ENCODE data around the gene NISCH.

NISCH gene

DNA sequence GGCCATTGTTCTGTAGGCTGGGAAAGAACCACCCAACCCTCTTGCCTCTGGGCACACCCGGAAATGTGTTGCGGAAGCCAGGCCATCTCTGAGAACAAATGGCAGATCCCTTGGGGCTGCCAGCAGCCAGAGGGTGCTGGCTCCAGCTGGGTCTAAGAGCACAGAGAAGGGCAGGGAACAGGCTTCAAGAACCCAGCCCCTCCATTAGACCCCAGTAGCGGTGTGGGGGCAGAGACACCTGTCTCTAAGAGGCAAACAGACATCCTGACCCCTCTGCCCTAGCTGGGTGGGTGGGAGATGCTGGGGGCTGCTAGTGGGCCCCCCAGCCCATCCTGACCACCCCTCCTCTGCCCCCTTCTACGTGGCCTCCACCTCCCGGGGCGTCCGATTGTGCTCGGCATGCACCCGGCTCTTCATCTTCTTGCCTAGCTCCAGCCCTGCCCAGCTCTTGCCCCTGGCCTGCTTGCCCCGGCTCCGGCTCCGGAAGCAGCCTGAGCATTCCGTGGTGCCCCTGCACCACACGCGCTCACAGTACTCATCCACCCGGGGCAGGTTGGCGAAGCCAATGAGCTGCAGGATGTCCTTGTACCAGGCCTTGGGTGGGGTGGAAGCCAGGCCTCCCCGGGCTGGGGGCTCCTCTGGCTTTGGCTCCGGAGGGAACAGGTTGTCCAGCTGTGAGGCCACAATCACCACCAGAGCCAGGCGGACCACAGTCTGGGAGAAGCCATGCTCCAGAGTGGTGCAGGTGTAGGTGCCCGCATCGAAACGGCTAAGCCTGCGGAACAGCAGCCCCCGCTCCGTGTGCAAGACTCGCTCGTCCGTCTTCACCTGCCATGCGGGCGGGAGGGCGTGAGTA is 19.9 kb upstream of the NISCH start:
- no peak for DNase-seq (ENCODE audit: low read depth)

DNA sequence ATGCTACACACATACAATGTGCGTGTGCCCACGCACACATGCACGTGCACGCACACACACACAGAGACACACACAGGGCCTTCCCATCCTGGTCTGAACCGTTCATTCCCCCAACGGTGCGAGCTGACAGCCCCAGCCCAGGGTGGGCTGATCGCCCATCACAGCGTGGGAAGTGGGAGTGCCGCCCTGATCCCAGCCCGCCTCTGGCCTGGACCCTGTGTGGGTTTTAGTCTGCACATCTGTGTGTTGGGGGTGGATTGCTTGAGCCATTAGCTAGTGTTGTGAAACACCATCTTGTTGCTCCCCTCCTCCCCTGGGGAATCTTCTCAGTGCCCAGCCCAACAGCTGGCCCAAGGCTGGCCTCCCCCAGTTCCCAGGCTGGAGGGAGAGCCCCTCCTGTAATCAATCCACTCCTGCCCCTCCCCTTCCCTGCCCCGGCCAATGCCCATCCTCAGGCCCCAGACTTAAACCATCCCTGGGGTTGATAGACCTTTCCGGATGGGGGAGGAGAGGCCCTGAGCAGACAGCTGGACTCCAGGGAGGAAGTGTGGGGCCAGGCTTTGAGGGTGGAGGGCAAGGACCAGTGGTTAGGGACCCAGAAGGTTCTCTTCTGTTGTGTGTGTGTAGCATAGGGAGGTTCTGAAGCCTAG is 18.8 kb upstream of the NISCH start:
- DNase-seq (ENCODE audit: low read depth) = peak; percentile 73

DNA sequence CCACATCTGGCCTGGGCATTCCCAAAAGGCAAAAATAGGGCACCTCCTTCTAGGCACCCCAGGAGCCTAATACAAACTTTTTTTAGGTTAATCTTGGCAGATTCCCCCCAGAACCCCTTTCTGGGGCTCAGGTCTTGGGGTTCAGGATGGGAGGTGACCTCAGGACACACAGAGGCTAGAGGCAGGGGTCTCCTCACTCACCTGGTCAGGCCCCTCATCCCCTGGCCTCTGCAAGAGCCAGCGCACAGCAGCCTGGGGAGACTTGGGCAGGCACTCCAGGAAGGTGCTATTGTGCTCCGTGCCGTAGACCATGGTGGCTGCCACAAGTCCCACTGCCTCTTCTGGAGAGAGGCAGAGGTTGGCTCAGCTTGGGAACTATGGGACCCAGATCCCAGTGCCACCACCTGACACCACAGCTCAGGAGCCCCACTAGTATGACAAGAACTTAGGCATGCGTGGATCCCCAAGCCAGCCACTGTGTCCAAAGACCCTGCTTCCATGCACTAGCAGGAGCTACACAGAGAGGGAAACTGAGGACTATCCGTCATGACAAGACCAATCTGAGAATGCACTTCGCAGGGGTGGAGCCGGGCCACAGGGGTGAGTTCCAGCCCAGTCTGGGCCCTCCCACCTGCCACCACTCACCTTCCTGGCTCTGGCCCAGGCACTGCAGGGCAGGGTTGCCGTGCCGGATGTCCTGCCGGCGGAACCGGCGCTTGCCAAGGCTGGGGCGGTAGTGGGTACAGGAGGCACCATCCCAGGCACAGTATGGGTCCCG is 17.9 kb upstream of the NISCH start:
- DNase-seq (ENCODE audit: low read depth) = no peak

DNA sequence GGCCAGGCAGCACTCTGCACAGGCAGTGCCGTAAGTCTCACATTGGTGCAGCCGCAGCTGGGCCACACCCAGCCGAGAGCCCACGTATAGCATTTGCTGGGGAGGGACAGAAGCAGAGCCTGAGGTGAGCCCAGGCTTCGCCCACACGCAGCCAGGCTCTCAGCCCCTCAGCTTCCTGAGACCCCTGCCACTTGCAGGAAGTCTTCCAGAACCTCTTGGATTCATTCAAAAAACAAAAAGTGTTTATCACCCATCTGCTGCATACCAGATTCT is 17.4 kb upstream of the NISCH start:
- no peak for DNase-seq (ENCODE audit: low read depth)

DNA sequence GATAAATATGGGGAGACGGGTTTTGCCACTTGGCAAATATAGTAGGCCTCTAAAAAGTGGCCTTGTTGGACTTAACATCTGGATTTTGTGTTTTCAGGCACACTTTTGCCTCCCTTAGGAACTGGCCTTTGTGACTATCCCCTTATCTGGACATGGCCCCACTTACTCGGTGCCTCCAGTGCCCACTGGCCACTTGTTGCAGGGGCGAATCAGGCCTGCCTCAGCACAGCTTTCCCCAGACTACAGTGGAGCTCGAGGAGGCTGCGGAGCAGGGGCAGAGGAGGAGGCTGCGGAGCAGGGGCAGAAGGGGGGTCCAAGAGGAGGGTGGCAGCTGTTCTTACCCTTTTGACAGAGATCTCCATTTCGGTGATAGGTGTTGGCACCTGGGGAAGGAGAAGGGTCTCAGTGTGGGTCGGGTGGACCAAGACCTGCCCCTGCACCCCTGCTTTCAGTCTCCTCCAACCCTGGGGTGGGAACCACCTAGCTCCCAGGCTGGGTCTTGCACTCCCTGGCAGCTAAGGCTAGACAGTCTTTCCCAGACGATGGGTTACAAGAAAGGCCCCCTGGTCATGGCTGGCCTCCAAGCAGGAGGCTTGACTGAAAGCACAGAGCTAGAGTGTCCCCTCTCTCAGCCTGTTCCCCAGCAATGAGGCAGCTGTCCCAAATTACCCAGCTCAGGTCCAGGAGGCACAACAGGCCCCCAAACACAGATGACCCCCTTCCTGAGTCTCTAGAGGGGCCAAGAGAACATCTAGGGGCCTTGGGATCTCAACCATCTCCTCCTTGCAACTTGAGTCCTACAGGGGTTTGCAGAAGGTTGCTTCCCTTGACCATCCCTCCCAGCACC is 16.6 kb upstream of the NISCH start:
- no peak for DNase-seq (ENCODE audit: low read depth)

DNA sequence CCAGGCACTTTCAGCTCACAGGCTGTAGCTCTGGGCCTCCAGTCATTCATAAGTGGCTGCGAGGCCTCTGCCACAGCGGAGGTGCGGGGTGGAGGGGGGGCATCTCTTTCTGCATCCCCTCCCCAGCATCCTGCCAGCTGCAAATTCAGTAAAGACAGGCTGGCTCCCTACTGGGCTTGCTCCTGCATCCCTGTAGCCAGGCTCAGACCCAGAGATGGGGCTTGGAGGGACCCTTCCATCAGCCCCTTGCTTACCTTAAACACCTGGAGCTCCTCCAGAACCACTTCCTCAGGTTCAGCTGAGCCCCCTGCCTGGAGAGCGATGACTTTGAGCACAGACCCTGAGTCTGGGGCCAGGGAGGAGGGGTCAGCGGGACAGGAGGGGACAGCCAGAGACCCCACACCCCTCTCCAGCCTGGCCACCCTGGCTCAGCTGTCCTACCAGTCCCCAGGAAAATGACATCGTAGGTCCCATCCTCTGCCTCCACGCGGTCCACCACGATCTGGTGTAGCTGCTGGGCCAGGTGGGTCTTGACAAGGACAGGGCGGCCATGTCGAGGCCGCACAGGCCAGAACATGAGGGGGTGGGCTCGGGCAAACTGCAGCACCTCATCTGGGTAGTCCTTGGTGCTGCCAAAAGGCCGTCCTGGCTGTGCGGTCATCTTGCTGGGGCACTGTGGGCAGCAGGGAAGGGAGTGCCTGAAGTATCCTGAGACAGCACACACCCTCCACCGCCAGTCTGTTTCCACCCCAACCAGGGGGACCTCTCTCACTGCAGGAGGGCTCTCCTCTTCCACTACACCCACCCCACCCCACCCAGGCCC is 15.8 kb upstream of the NISCH start:
- DNase-seq (ENCODE audit: low read depth) = no peak

DNA sequence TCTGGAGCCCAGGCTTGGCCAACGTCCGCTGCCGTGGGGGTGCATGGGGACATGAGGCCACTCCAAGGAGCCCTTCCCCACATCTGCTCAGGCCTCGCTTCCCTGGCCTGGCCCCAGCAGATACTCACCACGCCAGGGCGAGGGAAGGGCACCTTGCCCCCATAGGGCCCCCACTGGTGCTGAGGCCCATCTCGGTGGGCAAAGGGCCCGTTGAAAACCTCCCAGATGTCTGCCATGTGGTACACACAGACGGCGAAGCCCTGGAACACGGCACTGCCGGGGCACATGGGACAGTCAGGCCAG is 15.2 kb upstream of the NISCH start:
- DNase-seq (ENCODE audit: low read depth) = no peak

DNA sequence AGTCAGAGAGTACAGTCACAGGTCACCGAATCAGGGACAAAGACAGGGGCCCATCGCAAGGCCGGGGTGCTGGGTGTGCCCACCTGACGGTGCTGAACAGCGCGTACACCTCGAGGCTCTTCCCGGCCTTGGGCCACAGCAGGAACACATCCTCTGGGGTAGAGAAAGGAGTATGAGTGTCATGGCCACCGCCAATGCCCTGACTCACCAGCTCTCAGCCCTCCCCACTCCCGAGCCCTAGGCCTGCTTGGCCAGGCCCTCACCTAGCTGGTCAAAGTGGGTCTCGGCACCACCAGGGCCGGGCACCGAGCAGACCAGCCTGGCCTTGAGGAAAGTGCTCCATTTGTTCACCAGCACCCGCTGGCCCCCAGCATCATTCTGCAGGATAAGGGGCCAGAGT is 14.7 kb upstream of the NISCH start:
- DNase-seq (ENCODE audit: low read depth) = no peak

DNA sequence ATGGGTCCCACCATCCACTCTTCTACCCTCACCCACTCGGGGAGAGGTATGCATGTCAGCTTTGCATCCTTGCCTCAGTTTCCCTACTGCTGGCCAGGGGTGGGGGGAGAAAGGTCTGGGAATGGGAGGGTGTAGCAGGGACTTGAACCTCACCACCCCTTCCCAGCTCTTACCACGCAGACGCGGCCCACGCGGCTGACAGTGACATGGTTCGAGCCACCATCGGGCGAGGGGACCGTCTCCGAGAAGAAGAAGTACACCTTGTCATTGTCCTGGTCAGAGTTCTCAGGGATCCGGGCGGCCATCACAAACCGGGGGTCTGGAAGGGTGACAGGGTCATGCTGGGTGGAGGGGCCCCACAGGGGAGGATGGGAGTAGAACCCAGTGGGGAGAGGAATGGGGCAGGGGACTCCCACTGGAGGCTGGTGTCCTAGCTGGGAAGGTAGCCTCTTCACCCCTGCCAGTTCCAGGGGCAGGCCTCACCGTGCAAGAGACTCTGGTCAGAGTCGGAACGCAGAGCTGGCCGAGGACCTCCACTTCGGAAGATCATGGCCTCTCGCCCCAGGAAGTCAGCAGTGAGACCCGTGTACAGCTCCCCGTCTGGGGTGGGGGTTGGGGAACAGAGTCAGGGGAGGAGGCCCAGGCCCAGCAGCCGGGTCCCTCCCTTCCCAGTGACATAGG is 14.2 kb upstream of the NISCH start:
- DNase-seq (ENCODE audit: low read depth) = no peak

DNA sequence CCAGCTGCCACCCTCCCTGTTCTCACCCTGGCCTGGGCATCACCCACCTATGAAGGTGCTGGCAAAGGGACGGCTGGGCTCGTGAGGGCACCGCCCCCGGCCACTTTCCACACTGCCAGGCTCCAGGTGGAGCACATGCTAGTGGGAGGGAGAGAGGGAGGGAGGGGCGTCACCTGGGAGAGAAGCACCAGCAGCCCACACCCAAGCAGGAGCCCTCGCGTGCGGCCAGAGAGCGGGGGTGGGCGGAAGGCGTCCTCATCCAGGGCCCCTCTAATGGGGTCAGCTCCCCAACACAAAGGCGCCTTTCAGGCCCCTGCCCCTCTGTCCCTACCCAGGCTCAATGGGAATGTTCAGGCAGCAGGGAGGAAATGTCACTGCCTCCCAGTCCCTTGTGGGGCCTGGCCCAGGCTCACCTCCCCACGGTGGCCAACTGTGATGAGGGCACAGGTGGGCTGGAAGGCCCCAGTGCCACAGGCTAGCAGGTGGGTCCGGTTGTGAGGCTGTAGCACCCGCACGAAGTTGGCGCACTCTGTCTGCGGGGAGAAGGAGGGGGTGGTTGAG is 13.6 kb upstream of the NISCH start:
- no peak for DNase-seq (ENCODE audit: low read depth)

DNA sequence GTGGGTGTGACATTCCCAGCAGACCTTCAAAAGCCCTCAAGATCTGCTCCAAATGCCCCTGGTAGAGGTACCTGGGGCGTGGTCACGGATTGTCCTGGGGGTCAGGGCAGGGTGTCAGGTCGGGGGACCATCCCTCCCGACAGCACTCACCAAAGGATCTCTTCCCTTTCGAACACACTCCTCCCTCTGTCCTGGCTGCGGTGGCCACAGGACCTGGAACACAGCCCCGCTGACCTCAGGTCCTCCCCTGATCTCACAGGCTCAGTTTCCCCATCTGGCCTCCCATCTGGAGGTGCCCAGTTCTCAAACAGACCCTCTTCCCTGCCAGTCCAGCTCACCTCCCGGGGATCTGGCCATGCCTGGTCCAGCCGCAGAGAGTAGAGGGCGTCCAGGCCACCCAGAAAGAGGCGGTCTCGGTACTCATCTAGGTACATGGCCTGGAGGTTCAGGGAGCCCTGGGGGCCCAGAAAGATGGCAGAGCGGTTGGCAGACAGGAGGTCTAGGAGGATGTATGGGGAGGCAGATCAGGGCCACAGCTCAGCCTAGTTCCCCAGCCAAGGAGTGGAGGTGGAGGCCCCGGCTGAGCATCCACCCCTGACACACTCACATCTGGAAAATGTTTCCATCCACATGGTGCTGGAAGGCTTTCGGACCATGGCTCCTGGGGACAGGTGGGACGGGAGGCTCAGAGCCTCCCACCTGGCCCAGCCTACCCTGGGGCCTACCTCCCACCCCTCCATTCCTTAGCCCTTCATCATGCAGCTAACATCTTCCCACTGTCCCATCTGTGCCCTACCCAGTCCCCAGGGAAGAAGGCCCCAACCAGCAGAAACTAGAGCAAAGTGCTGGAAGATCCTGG is 12.8 kb upstream of the NISCH start:
- no peak for DNase-seq (ENCODE audit: low read depth)

DNA sequence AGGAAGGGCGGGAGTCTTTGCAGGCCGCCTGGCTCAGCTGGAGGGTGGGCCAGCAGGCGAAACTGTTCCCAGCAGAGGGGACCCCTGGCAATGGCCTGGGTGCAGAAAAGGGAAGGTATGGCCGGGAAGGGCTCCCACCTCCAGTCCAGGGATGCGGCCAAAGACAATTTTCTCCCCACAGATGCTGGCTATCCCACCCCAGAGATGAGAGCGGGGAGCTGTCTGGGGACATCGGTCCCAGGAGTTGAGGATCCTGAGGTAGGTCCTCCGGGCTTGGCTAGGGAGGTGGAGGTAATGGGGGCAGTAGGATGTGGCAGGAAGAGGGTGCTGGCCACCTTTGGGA is 12.2 kb upstream of the NISCH start:
- DNase-seq (ENCODE audit: low read depth) = no peak

DNA sequence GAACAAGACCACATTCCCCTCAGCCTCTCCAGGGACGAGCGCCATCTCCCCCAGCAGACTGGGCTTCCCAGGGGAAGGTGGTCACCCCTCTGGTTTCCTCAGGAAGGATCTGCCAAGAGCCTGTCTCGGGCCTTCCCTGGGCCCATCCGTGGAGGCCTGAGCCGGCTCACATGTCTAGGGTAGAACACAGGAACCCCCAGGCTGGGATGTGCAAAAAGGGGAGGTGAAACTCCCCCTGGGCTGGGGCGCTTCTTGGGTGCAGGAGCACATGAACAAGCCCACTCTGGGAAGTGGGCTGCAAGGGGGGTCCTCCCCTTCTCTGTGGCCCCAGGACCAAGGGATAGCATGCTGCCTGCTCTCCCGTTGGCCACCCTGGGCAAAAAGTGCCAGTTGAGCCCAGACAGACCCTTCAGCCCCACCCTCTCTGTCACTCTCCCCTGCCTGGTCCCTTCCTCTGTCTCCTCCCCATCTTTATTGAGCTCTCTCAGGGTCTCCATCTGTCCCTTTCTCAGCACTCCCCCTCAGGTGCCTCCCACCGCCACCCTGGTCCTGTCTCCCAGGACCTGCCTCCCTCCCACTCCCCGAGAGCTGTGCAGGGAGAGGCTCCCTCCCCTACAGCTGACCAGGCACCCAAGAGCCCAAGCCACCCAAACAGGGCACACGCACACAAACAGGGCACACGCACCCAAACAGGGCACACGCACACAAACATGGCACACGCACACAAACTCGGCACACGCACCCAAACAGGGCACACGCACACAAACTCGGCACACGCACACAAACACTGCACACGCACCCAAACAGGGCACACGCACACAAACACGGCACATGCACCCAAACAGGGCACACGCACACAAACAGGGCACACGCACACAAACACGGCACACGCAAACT is 11.4 kb upstream of the NISCH start:
- DNase-seq (ENCODE audit: low read depth) = no peak

DNA sequence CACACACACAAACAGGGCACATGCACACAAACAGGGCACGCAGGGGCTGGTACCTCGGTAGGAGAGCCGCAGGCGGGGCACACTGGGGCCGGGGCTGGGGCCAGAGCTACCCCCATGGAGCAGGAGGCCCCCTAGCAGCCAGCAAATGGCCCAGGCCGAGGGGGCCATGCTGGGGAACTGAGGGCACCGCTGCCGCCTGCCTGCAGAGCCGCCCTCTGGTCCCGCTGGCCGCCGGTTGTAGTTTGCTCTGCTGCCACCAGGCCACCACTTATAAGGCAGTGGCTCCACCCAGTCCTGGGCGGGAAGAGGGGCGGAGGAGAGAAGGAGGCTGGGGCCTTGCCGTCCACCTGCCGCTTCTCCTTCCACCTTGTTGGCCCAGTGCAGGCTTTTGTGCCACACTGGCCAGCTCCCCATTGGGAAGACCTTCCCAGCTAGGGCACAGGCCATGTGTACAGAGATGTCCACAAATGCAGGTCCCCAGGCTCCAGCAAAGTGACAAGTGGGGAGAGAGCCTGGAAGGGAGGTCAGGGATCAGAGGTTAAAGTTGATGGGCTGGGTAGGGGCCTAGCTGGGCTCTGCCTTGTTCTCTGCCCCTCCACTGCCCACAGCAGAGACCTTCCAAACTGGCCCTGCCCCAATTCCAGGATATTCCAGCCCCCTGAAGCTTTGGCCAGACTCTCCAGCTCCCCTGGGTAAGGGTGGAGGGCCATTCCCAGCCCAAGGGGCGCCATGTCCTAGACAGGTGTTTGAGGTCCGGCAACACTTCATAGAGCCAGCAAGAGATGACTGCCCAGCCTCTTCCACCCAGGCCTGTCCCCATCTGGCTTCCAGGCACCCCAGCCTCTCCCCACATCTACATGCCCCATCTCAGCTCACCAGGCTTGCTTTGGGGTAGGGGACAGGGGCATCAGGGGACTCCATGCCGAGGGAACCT is 10.3 kb upstream of the NISCH start, which contains the start of gene SEMA3G:
TSS of gene SEMA3G (minus strand) at position 244 of the 934 bp plus-strand sequence. CDS start at position 168, 76 bp downstream.
- DNase-seq (ENCODE audit: low read depth) = no peak

DNA sequence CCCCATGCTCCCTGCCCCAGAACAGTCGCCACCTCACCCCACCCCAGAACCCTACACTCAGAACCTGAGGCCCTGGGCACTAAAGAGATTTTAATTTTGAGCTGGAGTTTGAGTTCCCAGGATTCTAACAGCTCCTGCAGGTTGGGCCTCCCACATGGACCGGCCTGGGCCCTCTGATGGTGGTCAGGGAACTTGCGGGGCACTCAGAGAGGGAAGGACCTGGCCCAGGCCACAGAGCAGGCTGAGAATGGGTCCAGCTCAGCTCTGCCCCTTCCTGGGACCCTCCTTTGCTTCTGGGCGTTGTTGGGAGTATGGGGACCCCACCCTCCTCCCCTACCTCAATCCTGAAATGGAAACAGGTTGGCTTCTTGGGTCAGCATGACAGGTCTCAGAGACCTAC is 9.4 kb upstream of the NISCH start:
- DNase-seq (ENCODE audit: low read depth) = no peak

DNA sequence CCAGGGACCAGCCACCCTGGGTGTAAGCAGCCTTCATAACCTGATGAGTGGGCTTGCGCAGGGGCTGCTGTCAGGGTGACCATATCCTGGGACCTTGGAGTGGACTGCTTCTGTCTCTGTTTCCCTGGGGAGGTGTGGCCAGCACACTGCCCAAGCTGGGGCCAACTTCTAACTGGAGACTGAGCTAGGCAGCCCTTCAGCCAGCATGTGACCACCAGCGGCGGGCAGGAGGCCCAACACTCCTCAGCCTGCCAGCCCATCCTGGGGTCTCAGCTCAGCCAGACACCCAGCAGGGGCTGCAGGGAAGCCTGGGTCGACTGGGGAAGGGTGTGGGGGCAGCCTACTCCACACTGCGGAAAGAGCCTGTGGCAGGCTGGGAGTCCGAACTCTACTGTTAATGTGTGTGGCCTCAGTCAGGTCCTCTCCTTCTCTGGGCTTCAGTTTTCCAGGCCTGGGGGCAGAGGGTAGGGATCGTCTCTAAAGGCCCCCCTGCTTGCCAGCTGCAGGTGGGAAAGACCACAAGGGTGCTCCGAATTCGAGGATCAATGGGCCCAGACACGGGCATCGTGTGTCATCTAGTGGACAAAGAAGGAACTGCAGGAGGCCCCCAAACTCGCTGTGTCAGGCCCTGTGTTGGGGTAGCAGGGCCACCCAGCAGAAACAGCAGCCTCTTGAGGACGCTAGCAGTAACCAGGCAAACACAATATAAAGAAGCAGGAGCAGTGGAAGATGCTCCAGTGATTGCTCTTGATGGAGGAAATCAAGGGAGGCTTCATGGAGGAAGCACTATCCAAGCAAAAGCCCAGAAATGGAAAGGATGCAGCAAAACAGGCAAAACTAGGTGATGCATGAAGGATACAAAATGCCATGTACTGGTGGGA is 8.5 kb upstream of the NISCH start:
- no peak for DNase-seq (ENCODE audit: low read depth)
